ENCODE results near the gene ACVR2B.
A peak's percentile ranks its signal among the peaks of the same experiment; 100 is the strongest.

The ACVR2B gene

DNA sequence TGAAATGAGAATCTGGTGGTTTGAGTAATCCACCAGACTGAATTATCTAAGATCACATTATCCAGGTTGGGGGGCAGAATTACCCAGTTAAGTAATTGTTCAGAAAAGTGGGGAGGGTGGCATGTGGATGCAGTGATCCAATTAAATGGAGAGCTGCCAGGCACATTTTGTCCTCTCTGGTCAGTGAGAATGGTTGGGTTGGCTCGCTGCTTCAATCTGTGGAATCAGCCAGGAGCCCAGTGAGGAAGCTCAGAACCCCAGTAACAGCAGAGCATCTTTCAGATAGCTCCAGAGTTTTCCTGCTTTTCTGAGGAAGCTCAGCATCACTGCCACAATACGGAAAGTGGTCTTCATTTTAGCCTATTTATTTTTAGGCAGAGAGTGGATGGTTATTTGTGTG, 36.1 kb downstream of the ACVR2B start:
- DNase-seq, result no peak

DNA sequence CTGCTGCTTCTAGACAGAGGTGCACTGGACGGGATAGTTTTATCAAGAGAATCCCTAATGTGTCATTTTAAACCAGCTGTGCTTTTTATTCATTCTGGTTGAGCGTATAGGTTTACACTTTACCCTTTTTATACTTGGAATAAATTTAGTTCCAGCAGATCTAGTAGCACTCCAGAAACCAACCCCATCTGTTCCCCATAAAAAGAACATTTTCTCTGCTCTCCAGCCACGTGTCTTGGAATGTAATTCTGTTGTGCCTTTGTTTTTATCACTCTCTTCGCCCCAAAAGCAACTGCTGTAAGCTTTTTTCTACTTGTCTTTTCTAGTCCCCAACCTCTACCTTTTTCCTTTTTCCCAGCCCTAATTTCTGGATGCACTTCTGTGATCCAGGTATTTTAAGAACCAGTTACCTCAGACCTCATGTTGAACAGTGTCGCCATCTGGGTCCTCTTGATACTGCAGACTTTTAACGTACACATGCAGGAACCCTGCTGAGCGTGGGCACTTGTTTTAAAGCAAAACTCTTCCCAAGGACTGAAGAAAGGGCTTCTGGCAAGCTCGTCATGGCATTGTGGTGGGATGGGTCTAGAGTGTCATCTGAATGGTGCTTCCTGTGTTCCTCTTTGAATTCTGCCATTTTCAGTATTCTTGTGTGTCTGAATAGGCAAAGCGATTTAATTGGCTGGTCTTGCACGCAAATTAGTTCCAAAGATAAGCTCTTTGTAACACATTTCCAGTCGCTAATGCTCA, 36.8 kb downstream of the ACVR2B start:
- no peak for DNase-seq

DNA sequence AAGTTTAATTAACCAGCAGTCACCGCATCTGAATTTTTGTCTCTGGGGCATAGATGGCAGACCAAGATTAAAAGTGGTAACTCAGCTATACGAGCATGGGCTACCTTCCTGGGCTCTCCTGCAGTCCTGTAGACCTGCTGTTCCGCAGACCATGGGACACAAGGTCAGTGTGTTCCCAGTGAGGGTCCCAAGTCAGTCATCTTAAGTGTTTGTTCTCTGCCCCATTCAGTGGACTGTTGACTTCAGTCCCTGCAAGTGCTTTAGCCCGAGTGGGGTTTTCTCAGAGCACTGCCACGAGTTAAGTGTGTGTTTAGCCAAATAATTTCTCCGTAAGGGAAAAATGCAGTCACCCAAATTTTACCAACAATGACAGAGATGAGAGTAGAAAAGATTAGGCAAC, 37.5 kb downstream of the ACVR2B start:
- DNase-seq, result no peak

DNA sequence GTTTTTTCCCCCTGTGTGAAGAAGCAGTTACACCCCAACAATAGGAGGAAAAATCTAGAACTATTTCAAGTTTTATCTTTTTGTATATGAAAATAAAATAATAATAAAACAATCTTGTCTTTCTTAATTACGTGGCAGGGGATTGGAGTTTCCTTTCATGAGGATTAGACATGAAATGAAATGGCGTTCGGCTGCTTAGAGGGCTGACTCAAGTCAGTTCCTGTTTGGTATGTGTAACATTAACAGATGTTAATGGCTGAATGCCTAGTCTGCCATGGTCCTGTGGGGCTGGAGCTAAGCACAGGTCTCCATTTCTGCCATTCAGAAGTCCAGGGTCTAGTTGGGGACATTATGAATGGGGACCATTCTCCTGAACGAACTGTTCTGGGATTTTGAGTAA, 39.3 kb downstream of the ACVR2B start:
- DNase-seq, result no peak

DNA sequence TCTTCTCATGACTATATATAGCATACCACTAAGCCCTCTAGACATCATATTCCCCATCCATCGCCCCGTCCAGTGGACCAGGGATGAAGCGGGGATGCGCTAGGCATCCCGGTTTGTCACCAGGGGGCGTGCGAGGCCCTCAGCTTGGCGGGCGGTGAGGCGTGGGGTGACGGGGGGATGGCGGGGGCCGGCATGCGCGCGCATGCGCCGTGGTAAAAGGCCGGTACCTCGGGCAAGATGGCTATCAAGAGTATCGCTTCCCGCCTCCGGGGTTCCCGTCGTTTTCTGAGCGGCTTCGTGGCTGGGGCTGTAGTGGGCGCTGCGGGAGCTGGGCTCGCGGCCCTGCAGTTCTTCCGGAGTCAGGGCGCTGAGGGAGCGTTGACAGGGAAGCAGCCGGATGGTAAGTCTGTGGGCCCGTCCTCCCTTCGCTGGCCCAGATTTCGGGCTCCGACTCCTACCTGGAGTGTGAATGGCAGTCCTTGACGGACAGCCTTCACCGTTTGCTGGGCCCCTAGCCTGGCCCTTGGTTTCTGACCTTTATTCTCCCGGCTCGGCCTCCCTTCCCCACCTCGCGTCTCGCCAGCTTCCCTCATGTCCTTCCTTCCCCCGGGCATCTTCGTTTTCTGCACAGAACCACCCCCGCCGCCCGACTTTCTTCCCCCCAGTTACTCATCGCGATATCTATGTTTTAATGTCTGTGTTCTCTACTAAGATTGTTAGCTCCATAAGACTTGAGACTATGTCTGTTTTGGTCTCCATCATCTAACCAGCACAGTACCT, 42.6 kb downstream of the ACVR2B start, which contains the start of gene EXOG:
EXOG (plus strand) TSS at position 210 of the 780 bp plus-strand sequence; CDS start at position 238, 28 bp downstream.
- peak; percentile 98 for DNase-seq

DNA sequence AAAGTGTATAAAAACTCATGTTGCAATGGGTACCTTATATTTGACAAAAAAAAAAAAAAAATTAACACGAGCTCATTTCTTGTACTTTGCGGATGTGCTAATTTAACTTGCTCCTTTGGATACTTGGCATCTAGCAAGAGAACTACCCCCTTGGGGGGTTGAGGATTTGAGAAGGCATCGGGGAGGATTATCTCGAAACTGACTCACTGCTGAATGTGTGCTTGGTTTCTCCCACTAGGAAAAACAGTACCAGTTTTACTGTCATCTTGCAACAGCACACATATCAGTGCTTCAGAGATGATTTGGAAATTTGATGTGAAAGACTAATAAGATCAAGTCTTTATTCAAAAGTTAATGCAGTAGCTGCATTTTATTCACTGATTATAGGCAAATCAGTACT, 43.3 kb downstream of the ACVR2B start:
- no peak for DNase-seq

DNA sequence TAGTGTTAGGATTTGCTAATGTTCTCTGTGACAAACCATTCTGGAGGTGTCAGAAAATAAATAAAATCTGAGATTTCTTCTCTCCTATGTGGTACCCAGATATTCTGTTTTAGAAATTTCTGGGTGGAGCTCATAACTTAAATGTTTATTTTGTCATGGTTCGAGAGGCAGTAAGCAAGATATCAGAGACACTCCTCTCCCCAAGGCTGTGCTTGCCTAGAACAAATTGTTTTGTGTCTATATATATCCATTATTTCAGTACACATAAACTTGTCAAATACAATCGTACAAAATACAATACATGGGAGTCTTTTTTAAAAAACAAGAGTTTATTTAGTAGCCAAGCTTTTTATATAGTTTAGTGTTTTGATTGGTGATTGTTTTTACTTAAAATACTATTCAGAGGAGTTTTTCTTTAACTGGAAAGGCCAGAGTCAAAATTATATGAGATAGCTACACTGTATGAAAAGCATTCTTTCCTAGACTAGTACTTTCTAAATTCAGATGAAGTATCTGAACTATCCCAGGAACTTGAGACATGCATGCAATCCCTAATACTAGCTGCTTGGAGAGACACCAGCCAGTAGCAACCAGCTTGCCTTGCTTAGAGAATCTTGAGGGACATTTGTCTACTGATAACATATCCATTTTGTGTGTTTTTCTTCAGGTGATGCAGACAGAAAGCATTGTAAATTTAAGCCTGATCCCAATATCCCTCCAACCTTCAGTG, 47.2 kb downstream of the ACVR2B start:
- DNase-seq, result no peak

DNA sequence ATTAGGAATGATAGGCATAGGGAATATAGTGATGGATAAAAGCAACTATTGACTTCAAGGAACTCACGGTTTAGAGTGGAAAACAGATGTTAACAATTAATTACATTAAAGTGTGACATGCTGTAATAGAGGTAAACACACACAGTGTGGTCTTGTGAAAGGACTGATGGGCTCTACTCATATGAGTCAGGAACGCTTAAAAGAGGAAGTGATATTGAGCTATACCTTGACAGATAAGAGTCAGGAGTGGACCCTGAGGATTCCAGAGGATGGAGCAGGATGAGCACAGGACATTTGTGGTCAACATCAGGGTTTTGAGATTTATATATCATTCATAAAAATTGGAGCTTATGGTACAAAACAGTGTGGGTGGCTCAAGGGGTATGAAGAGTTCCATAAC, 53.4 kb downstream of the ACVR2B start:
- no peak for DNase-seq

DNA sequence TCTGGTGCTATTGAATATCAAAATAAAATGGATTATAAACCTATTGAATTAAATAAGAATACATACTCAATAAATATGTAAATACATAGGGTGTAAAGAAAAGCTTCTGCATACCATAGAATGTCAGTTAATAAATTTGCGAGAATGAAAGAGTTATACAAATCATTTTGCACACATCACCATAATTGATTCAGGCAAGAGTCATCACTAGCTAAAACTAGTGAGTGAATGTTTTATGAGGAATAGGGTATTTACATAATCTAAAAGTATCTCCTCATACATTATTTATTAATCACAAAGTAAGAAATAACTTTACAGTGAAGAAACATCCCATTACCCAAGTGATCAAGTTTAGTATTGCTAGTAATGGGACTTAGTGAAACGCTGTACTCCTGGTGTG, 56.0 kb downstream of the ACVR2B start:
- no peak for DNase-seq

DNA sequence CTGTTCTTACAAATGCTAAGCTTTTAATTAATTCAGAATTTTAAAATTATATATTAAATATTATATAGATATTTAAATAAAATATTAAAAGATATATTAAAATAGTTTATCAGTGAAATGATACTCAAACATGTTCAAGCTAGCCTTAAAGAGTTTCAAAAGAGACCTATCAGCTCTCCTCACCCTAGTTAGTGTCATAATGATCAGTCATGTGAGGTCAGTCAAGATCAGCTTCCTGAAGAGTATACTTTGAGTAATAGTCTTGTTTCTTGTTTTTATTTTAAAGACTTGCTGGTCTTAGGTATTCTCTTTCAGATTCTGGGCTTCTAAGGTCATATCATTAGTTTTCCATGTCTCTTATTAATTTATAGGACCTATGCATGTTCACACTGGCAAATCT, 56.9 kb downstream of the ACVR2B start:
- no peak for DNase-seq

DNA sequence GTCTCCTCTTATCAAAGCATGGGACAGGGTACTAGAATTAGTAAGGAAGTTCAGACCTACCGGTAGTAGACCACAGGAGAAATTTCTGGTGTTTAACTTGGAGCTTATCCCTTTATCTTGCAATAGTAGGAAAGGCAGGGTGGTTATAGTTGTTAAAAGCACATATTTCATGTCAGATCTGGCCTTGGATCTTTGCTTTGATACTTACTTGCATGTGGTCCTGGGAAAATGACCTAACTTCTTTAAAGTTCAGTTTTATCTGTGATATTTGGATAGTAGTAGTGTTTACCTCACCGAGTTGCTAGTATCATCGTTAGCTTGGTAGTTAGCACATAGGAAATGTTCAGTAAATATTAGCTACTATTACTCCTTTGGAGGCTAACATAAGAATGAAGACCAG, 57.9 kb downstream of the ACVR2B start:
- DNase-seq, result no peak

DNA sequence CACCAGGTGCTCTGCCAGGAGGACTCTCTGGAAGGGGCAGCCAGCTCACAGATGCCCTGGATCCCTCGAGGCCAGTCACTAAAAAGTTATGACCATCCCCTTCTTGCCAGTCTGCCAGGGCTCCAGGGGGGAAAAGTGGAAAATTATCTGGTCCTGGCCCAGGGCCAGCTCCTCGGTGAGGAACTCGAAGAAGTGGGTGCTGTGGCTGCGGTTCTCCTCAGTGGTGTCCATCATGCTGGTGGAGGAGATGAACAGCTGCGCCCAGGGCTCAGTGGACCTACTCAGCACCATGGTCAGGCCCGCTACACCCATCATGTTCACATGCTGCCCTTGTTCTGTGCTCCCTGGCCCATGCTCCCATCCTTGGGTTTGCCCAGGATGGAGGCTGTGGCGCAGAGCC, 61.7 kb downstream of the ACVR2B start:
- no peak for DNase-seq

DNA sequence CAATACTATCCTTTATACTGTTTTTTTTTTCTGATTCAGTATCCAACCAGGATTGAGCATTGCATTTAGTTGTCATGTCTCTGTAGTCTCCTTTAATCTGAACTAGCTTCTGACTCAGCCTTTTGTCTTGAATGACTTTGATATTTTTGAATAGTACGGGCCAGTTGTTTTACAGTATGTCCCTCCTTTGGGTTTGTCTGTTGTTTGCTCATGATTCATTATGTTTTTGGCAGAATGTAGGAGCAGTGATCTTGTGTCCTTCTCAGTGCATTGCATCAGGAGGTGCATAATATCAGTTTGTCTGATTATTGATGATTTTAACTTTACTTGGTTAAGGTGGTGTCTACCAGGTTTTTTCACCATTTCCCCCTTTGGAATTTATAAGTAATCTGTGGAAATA, 63.0 kb downstream of the ACVR2B start:
- no peak for DNase-seq

DNA sequence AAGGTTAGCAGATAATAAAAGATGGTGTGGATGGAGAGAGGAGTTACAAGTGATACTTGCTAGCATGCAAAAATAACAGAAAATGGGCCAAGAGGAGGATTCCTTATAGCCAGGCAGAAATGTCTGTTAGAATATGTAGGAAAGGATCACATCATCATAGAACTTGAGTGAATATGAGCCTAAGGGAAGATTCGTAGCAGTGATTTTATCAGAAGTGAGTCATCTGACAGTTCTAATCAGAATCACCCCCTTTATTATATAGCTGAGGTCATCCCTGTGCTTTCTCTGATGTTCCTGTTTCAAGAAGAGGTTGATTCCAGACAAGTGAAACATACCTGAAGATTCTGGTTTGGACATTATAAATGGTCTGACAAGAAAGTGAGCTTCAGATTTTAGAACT, 65.3 kb downstream of the ACVR2B start:
- DNase-seq, result no peak

DNA sequence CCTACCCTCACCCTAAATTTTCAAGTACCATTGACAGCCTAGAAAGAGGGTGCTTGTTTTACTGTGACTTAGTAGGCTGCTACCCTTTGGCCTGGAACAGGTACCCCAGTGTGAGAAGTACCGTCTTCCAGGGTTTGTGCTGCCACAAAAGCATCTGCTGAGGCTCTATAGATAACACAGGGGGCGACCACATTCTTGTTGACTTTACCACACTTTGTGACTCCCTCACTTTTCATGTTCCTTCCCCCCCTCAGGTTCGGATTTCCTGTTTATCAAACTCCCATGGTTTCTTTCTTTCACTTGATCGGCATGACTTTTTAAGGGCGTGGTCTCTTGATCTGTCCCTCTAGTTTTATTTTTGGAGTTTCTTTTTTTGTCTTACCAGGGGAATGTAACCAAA, 66.0 kb downstream of the ACVR2B start:
- no peak for DNase-seq

DNA sequence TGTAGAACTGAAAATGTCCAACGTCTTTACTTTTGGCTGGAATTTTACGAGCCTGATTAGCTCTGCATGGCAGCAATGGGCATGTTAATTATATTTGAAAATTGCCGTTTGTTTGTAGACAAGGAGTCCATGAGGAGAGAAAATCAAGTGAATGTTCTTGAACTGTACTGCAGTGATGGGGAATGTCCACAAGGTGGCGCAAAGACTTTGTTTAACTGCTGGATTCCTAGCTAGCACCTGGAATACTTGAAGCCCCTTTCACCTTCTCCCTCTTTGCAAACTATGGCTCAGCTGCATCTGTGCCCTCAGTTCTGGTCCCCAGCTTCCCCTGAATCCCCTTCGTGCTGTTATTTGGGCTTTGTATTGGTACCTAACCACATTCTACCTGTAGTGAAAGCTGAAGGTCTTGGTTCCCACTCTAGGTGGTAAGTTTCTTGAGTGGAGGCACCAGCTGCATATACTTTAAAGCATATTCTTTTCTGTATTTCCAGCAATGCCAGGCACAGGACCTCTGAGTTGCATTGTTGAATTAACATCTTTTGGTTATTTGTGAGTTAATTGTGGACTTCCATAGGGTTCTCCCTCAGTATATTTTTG, 67.8 kb downstream of the ACVR2B start:
- DNase-seq, result peak; percentile 83

DNA sequence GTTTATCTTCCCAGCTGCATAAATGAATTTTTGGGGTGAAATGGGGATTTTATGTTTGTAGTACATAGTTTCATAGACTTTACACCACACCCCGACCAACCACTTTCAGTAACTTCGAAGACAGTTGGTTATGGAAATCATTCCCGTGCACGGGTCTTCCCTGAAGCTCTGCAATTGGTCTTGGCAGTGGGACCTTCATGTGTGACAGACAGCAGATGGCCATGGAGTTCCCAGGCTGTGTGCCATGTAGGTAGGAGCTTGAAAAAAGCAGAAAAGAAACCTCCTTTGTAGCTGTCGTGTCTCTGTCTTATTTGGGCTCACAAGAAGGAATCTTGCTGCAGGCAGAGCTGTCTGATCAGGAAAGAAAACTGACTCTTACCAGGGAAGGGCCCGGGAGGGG, 68.3 kb downstream of the ACVR2B start:
- DNase-seq, result no peak

DNA sequence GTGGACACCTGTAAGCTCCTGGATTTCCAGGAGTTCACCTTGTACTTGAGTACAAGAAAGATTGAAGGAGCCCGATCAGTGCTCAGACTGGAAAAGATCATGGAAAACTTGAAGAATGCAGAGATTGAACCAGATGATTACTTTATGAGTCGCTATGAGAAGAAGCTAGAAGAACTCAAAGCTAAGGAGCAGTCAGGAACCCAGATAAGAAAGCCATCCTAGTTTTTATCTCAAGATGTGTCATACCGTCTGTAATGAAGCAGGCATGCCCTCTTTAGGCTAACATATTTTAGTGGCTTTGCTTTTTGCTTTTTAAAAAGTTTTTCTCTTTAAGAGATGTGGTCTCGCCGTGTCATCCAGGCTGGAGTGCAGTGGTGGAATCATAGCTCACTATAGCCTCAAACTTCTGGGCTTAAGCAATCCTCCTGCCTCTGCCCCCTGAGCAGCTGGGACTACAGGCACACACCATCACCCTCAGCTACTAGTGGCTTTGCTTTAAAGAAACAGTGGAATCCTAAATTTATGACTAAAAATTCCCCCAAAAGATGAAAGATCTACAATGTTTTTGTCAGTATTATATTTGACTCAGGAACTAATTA, 70.5 kb downstream of the ACVR2B start:
- no peak for DNase-seq

DNA sequence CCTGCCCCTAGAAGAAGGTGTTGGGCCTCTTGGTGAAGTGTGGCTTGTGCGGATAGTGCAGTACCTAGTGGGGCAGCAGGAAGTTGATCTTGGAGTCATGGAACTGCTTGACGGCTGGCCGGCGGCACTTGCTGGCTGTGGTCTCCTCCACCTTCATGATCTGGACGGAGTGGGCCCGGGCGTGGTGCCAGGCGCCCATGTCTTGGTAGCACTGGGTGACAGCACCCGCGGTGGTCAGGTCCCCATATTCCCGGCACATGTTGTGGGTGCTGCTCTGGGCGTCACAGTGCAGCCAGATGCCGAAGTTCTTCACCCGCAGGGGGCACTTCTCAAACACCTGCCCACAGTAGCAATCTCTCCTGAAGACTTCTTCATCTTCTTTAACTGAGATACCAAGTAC, 73.1 kb downstream of the ACVR2B start:
- no peak for DNase-seq

DNA sequence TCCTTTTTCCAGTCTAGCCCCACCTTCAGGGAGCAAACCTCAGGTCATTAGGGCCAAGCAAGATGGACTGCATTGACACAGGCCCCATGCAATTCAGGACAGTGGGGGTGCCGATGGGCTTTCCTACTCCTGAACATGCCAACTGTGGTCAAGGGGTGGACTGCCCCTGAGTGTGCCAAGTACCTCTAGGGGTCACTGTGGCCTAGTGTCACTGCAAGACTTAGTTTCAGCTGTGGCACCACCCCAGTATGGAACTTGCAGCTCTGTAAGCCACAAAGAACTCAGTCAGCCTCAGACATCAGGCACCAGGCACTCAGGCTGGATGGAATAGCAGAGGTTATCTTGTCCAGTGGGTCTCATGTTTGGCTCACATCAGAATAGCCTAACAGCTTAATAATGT, 74.8 kb downstream of the ACVR2B start:
- no peak for DNase-seq

DNA sequence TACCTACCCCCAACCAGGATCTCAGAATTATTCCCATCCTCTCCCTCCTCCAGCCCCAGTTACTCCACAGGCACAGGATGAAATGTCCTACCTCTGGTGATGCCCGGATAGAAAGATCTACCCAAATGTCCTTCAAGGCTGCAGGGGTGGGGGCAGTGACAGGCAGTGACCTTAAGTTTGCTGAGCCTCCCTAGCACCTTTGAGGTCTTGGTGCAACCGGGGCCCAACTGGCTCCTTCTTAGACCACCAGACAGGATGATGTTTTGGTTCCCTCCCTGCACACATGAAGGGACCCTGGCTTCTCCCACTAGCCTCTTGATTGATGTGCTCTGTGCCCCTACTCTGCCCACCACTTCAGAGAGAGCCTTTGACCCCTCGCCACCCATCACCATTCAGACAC, 78.8 kb downstream of the ACVR2B start:
- DNase-seq, result peak; percentile 54

DNA sequence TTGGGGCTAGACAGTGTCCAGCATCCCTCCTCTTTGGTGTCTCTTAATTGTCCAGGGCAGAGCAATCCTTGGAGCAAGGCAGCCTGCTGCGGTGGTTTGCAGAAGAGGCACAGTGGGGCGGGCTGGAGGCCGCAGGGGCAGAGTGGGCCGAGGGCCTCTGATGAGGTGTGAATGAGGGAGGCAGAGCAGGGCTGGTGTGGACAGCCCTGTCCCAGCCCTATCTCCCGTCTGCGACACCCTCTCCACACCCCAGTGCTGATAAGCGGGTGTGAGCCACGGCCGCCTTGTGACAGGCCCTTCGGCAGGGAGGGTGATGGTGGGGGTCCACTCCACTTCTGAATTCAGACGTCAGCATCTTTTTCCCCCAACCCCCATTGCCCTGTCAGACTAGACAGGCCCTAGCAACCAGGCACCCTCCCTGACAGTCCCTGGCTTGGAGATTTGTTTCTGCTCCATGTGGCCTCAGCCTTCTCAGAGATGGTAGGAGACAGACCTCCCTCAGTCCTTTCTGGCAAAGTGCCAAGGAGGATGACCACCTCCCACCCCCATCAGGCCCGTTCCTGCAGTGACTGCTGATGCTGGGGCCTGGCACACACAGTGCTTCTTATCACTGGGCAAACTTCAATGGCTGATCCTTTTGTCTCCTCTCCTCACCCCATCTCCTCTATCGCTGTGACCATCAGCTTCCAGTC, 79.7 kb downstream of the ACVR2B start:
- DNase-seq, result peak; percentile 55
